Body of pancreas (tissue), 4 donors: ENCODE data around the gene ALX4. TPM values are rescaled to one million over a fixed set of nuclear protein-coding genes. Genes with fewer than 3 reads are reported as not detected.

Experiments
- ATAC-seq: fragments of 150-250 bp; one replicate; pipeline ENCODE4 v1.9.1; 2016
- DNase-seq, 4 donors: peaks; one replicate each; pipeline ENCODE4 v3.0.0-alpha.2; 2019
- H3K27ac ChIP-seq, 4 donors: fragments of 200-600 bp; sonication (generic); 1 replicate in 3 of 4; 2 replicates in 1 of 4; pipeline versions ENCODE4 v1.5.1 to v1.6.1; 2016 to 2019; ENCODE audit warnings: mild to moderate bottlenecking in 1 of 4, mixed read lengths in 1 of 4, moderate library complexity in 1 of 4
- H3K27me3 ChIP-seq, 2 donors: fragments of 200-600 bp; sonication (generic); one replicate each; pipeline ENCODE4 v1.6.0; 2016; ENCODE audit warnings: mild to moderate bottlenecking in 1 of 2
- H3K36me3 ChIP-seq, 2 donors: fragments of 200-600 bp; sonication (generic); replicated peaks in 1 of 2; 2 replicates each; pipeline ENCODE4 v1.5.1; 2016; ENCODE audit warnings: low read depth in 2 of 2; ENCODE audit not compliant: insufficient read depth in 1 of 2
- H3K4me1 ChIP-seq: fragments of 200-600 bp; sonication (generic); one replicate; pipeline ENCODE4 v1.6.0; 2016
- H3K4me3 ChIP-seq, 2 donors: fragments of 200-600 bp; sonication (generic); 1 replicate in 1 of 2; 2 replicates in 1 of 2; pipeline ENCODE4 v1.5.1; 2016 to 2019
- H3K9me3 ChIP-seq, 3 donors: fragments of 200-600 bp; sonication (generic); 1 replicate in 2 of 3; 2 replicates in 1 of 3; pipeline ENCODE4 v1.5.1; 2016
- POLR2A ChIP-seq, 3 donors: fragments of 450-650 bp; IDR thresholded peaks; one replicate each; pipeline ENCODE4 v1.6.1; 2016; ENCODE audit warnings: antibody characterized with exemption in 3 of 3, mild to moderate bottlenecking in 2 of 3
- WGBS, 2 donors: methylation state at CpG; one replicate each; pipeline ENCODE4 v1.1.5; 2017; 5-methylcytosine and 5-hydroxymethylcytosine counted together
- intact Hi-C: fragments of 100-400 bp; cut with DNase I; formaldehyde crosslinking; loops from one replicate; pipeline ENCODE4 v1.15.1; 2023
- total RNA-seq, 2 donors: library from RNA; depleted of rRNA; stranded (reverse); fragments of >200 nt; gene quantifications; one replicate each; pipeline ENCODE4 v1.1.0, GENCODE V29; 2016
- TF ChIP-seq, protein P1 (sequence below), 7 experiments: fragments of 450-650 bp in 4 of 7; fragments of 200-600 bp in 3 of 7; sonication (generic) in 3 of 7; IDR thresholded peaks; one replicate each; pipeline ENCODE4 v1.5.1; 2016 to 2019; ENCODE audit warnings: antibody characterized with exemption in 7 of 7

The ALX4 gene
- total RNA-seq, 2 donors from 2014 or later: not detected

DNA sequence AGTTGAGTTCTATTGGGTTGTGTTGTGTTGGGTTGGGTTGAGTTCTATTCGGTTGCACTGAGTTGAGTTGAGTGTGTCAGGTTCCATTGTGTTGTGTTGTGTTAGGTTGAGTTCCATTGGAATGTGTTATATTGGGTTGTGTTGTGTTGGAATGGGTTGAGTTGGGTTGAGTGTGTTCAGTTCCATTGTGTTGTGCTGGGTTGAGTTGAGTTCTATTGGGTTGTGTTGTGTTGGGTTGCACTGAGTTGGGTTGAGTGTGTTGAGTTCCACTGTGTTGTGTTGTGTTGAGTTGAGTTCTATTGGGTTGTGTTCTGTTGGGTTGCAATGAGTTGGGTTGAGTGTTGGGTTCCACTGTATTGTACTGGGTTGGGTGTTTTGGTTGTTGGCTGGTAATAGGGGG is 35.5 kb downstream of the ALX4 start:
- DNase-seq (no peak), ATAC-seq (no peak)
- no peaks in the 10 kb centered on the region for H3K27me3 ChIP-seq
- intact Hi-C loops: no loop called here
- no peak overlapping the region for H3K4me3 ChIP-seq
- no peak overlapping the region for H3K27ac ChIP-seq
- peaks cover 6% of the 10 kb centered on the region for H3K4me1 ChIP-seq
- no peaks in the 10 kb centered on the region for H3K9me3 ChIP-seq
- 86 to 90% methylated on average over 1 of the region's 1 CpG for WGBS, 2 donors
- no peaks in the 10 kb centered on the region for H3K36me3 ChIP-seq
- no peak for TF ChIP-seq POLR2A (IDR thresholded peaks at IDR 0.05)

DNA sequence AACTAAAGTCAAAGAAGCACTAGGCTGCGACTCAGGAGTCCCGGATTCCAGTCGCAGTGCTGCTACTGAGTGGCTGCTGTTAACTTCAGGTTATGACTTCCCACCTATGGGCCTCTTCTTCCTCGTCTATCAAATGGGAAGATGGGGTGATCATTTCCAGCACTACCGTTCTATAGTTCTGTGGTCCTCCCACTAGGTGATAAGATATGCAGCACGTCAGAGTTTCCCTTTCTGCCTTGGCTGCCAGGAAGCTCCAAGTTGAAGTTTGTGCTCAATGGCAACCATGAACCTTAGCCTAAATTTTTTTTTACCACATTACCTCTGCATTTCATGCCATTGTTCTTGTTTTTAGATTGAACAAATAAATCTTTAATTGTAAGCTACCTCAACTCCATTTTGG is 38.7 kb downstream of the ALX4 start:
- 84 to 89% methylated on average over 6 of the region's 6 CpGs for WGBS, 2 donors
- intact Hi-C loops: no loop called here

DNA sequence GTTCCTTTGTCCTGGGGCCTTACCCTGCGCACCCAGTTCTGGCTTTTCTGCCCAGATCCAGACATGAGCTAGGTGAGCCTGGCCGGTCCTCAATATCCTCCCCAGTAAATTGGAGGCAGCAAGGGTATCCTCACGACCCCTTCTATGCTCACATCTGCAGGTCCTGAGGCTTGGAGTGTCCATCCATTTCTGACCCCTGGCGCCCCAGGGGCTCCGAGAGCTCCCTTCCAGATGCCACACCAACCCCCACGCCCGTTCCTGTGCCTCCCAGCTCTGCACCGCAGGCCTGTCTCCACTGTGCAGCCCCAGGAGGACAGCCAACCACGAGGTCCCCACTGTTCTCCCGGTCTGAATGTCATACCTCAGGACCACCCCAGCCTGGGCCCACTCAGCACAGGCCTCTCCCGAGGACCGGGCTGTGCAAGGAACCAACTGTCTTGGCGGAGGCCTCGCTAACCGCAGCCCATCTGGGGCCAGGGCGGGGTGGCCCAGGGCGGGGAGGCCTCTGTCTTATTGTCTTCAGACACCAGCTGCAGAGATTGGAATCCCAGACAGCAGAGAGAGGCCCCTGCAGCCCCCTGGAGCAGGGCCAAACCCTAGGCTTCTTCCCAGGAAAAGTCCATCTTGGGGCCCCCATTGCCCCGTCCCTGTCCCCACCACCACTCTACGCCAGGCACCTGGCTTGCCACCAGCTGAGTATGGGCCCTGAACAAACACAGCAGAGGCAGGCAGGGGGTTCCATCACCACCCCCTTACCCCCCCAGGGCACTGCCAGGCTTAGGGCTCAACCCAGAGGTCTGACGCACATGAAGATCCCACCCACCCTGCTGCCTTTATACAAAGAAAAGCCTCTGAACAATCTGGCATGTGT is 39.3 kb downstream of the ALX4 start:
- intact Hi-C loops: no loop called here
- ATAC-seq (no peak), DNase-seq (no peak)
- WGBS, 2 donors: 89 to 91% methylated on average over 16 to 20 of the region's 20 CpGs
- H3K9me3 ChIP-seq: no peaks in the 10 kb centered on the region
- peaks cover 6% of the 10 kb centered on the region for H3K4me1 ChIP-seq
- TF ChIP-seq, protein P1, sequence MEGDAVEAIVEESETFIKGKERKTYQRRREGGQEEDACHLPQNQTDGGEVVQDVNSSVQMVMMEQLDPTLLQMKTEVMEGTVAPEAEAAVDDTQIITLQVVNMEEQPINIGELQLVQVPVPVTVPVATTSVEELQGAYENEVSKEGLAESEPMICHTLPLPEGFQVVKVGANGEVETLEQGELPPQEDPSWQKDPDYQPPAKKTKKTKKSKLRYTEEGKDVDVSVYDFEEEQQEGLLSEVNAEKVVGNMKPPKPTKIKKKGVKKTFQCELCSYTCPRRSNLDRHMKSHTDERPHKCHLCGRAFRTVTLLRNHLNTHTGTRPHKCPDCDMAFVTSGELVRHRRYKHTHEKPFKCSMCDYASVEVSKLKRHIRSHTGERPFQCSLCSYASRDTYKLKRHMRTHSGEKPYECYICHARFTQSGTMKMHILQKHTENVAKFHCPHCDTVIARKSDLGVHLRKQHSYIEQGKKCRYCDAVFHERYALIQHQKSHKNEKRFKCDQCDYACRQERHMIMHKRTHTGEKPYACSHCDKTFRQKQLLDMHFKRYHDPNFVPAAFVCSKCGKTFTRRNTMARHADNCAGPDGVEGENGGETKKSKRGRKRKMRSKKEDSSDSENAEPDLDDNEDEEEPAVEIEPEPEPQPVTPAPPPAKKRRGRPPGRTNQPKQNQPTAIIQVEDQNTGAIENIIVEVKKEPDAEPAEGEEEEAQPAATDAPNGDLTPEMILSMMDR (IDR thresholded peaks at IDR 0.05): no peak
- TF ChIP-seq POLR2A (IDR thresholded peaks at IDR 0.05): no peak
- no peak overlapping the region for H3K27ac ChIP-seq
- H3K27me3 ChIP-seq: no peaks in the 10 kb centered on the region
- H3K4me3 ChIP-seq: no peak overlapping the region
- H3K36me3 ChIP-seq: no peaks in the 10 kb centered on the region

More for the DNA sequence above, 38.7 kb downstream of the ALX4 start:
- DNase-seq (no peak), ATAC-seq (no peak)
- H3K4me3 ChIP-seq: no peak overlapping the region
- H3K27me3 ChIP-seq: no peaks in the 10 kb centered on the region
- H3K27ac ChIP-seq: no peak overlapping the region
- no peak for TF ChIP-seq POLR2A (IDR thresholded peaks at IDR 0.05)
- TF ChIP-seq, protein P1 (IDR thresholded peaks at IDR 0.05): no peak
- peaks cover 6% of the 10 kb centered on the region for H3K4me1 ChIP-seq
- no peaks in the 10 kb centered on the region for H3K36me3 ChIP-seq
- no peaks in the 10 kb centered on the region for H3K9me3 ChIP-seq

DNA sequence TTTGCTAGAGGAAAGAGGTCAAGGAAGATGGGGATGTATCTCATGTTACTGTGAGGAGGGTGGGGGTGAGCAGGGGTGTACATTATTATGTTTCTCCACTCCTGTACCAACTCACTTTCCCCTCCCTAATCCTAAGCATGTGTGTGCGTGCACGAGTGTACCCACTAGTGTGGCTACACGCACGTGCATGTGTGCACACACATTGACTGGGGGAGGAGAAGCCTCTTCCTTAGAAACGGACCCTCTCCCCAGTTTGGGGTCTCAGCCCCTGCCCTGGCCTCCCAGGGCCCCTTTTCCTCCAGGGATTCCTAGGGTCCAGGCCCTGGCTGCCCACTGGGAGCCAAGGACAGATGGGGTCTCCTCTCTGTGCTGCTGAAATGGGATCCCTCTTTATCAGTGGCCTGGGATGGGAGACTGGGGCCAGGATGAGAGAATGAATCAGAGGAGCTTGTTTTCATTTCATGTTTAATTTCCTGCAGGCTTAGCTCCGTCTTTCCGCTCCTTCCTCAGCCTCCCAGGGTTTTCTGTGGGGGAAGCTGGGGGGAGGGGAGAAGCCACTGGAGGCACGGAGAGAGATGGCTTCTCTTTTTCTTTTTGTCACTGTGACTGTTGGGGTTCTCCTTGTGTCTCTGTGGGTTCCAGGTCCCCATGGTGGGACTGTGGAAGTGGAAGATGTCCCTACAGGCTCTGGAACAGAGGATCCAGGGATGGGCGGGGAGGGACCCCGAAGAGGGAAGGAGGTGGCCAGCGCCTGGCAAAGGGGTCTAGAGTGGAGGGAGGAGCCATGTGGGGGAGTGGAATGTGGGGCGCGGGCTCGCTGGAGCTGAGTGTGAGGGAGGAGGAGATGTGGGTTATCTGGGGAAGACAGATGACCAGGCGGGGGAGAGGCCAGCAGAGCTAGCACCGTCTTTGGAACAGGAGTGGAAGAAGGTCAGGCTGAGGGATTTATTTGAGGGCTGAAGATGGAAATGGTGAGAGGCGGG is 40.3 kb downstream of the ALX4 start:
- TF ChIP-seq, protein P1 (IDR thresholded peaks at IDR 0.05): no peak
- no peak for TF ChIP-seq POLR2A (IDR thresholded peaks at IDR 0.05)
- DNase-seq: no peak
- Histone ChIP-seq H3K9me3 (no peaks in the 10 kb centered on the region), H3K4me1 (peaks cover 6% of the 10 kb centered on the region), H3K4me3 (no peak overlapping the region), H3K36me3 (no peaks in the 10 kb centered on the region), H3K27ac (no peak overlapping the region), H3K27me3 (no peaks in the 10 kb centered on the region)
- no peak for ATAC-seq
- 74 to 77% methylated on average over 17 of the region's 17 CpGs for WGBS, 2 donors
- intact Hi-C loops: no loop called here

DNA sequence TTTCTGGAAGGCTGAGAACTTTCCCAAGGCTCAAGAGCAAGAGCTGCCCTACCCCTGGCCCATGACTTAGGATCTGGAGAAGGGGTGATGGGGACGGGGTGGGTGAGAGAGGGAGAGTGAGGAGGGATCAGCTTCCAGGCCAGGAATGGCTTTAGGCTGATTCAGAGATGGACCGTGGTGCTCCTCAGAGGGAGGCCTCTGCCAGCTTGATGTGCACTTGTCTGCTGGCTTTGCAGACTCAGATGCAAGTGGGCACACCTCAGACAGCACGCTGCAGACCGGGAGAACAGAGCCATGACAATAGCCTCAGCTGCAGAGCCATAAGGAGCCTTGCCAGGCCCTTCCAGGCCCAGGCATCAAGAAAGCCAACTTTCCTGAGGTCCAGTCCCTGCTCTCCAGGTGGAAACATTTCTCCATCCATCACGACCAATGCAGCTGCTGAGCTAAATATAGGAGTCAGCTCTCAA is 41.3 kb downstream of the ALX4 start:
- TF ChIP-seq POLR2A (IDR thresholded peaks at IDR 0.05): no peak
- TF ChIP-seq, protein P1 (IDR thresholded peaks at IDR 0.05): no peak
- WGBS, 2 donors: 71 to 81% methylated on average over 3 to 5 of the region's 5 CpGs
- H3K27ac ChIP-seq: no peak overlapping the region

More for the DNA sequence above, 41.3 kb downstream of the ALX4 start:
- Histone ChIP-seq H3K9me3 (no peaks in the 10 kb centered on the region), H3K4me1 (peaks cover 6% of the 10 kb centered on the region), H3K4me3 (no peak overlapping the region), H3K27me3 (no peaks in the 10 kb centered on the region), H3K36me3 (no peaks in the 10 kb centered on the region)
- intact Hi-C loops: no loop called here
- DNase-seq (no peak), ATAC-seq (no peak)
